Left lobe of liver (tissue), 2 donors: ENCODE data around the gene PMEL. TPM values are rescaled to one million over a fixed set of nuclear protein-coding genes. Genes with fewer than 3 reads are reported as not detected.
A peak's percentile ranks its signal among the peaks of the same experiment; 100 is the strongest.
"Not testable (repeated sequence)": the region's sequence is repeated elsewhere in the genome, so short reads cannot be mapped to it uniquely, and the experiment has no call there.

Source experiments
- ATAC-seq: fragments of 200-7000 bp; cut with Tn5 transposase; one replicate; pipeline ENCODE4 v1.9.1; 2020; ENCODE audit warnings: mild to moderate bottlenecking, moderate library complexity
- DNase-seq: peaks from one replicate; pipeline ENCODE4 v3.0.0-alpha.2; 2020; ENCODE audit warnings: low spot score
- total RNA-seq: library from RNA; stranded (reverse); gene quantifications from one replicate; pipeline ENCODE4 v1.2.1, GENCODE V29; 2021
- donor health status: DM: no; HTN: no; CAD: no; lungs with moderate emphysema.
- donor health status: DM: no; HTN: yes; CAD: no.

PMEL gene
- total RNA-seq, 1 donor from 2014 or later, result 5.4 TPM

- ATAC-seq (no peak), DNase-seq (no peak)
Measured at GRCh38 chr12:55984861-55985260, 19.0 kb upstream of the PMEL start.

- ATAC-seq (no peak), DNase-seq (no peak)
Measured at GRCh38 chr12:55983232-55983842, 17.5 kb upstream of the PMEL start.

- ATAC-seq, result no peak
- no peak for DNase-seq
Measured at GRCh38 chr12:55982319-55982936, 16.6 kb upstream of the PMEL start.

- DNase-seq, ATAC-seq: not testable (repeated sequence)
Measured at GRCh38 chr12:55981882-55982281, 16.0 kb upstream of the PMEL start.

GRCh38 chr12:55979069-55979468 is 13.2 kb upstream of the PMEL start:
- no peak for ATAC-seq
- DNase-seq, result no peak

GRCh38 chr12:55978393-55978792 is 12.6 kb upstream of the PMEL start:
- ATAC-seq (no peak), DNase-seq (no peak)

GRCh38 chr12:55974308-55974730 is 8.5 kb upstream of the PMEL start:
- DNase-seq (no peak), ATAC-seq (peak; percentile 53)

- ATAC-seq, result peak; percentile 89
- DNase-seq, result peak; percentile 100
Measured at GRCh38 chr12:55973599-55974307, 7.9 kb upstream of the PMEL start, which contains the start of gene RAB5B. TSS of gene RAB5B (plus strand) at chr12:55974078. CDS start at chr12:55986961, 12,883 bp downstream.

GRCh38 chr12:55972911-55973598 is 7.2 kb upstream of the PMEL start:
- no peak for ATAC-seq
- DNase-seq, result no peak

- ATAC-seq (no peak), DNase-seq (no peak)
Measured at GRCh38 chr12:55972456-55972855, 6.6 kb upstream of the PMEL start.

GRCh38 chr12:55972042-55972441 is 6.2 kb upstream of the PMEL start:
- DNase-seq (no peak), ATAC-seq (no peak)

- DNase-seq (no peak), ATAC-seq (no peak)
Measured at GRCh38 chr12:55970775-55971174, 4.9 kb upstream of the PMEL start.

- ATAC-seq (no peak), DNase-seq (no peak)
Measured at GRCh38 chr12:55969356-55969755, 3.5 kb upstream of the PMEL start.

- DNase-seq, result peak; percentile 95
- ATAC-seq, result peak; percentile 98
Measured at GRCh38 chr12:55966408-55967281, 803 bp upstream of the PMEL start, which contains the start of gene CDK2. TSS of gene CDK2 (plus strand) at chr12:55966830. CDS start at chr12:55967009, 179 bp downstream.

- ATAC-seq, result no peak
- DNase-seq, result no peak
Measured at GRCh38 chr12:55965240-55965639, 602 bp downstream of the PMEL start.

GRCh38 chr12:55963760-55964159 is 2.1 kb downstream of the PMEL start:
- DNase-seq, result no peak
- ATAC-seq, result no peak

GRCh38 chr12:55957106-55957859 is 8.6 kb downstream of the PMEL start:
- peak; percentile 31 for ATAC-seq
- DNase-seq, result no peak

- ATAC-seq (no peak), DNase-seq (no peak)
Measured at GRCh38 chr12:55955800-55956508, 9.9 kb downstream of the PMEL start.

GRCh38 chr12:55955344-55955743 is 10.5 kb downstream of the PMEL start:
- DNase-seq (no peak), ATAC-seq (no peak)
